Heart right ventricle (tissue), 16 donors: ENCODE measurements around the gene PATE1. TPM values are rescaled to one million over a fixed set of nuclear protein-coding genes. Genes with fewer than 3 reads are reported as not detected.
"Not testable (repeated sequence)": the region's sequence is repeated elsewhere in the genome, so short reads cannot be mapped to it uniquely, and the experiment has no call there.

Source experiments
- ATAC-seq, 8 donors: fragments of 200-7000 bp; cut with Tn5 transposase; one replicate each; pipeline ENCODE4 v1.9.1; 2020; ENCODE audit warnings: mild to moderate bottlenecking in 8 of 8, moderate library complexity in 8 of 8, moderate number of reproducible peaks in 1 of 8
- DNase-seq, 2 donors: peaks; one replicate each; pipeline ENCODE4 v3.0.0-alpha.2; 2020
- H3K27ac ChIP-seq, 10 donors: fragments of 200-600 bp; sonication (generic) in 2 of 10; one replicate each; pipeline versions ENCODE4 v1.5.0 to v1.8.0; 2020 to 2022; ENCODE audit warnings: mild to moderate bottlenecking in 3 of 10
- H3K27me3 ChIP-seq, 7 donors: fragments of 200-600 bp; one replicate each; pipeline ENCODE4 v1.8.0; 2021 to 2022; ENCODE audit warnings: mild to moderate bottlenecking in 2 of 7
- H3K36me3 ChIP-seq, 9 donors: fragments of 200-600 bp; sonication (generic) in 1 of 9; one replicate each; pipeline versions ENCODE4 v1.5.0 to v1.8.0; 2020 to 2022; ENCODE audit warnings: mild to moderate bottlenecking in 2 of 9
- H3K4me1 ChIP-seq, 9 donors: fragments of 200-600 bp; sonication (generic) in 1 of 9; one replicate each; pipeline versions ENCODE4 v1.5.0 to v1.8.0; 2020 to 2022; ENCODE audit warnings: mild to moderate bottlenecking in 4 of 9
- H3K4me3 ChIP-seq, 10 donors: fragments of 200-600 bp; sonication (generic) in 2 of 10; one replicate each; pipeline versions ENCODE4 v1.5.0 to v1.8.0; 2020 to 2022; ENCODE audit warnings: mild to moderate bottlenecking in 7 of 10, moderate library complexity in 2 of 10
- H3K9me3 ChIP-seq, 11 donors: fragments of 200-600 bp in 10 of 11; sonication (generic) in 2 of 11; one replicate each; pipeline versions ENCODE4 v1.5.0 to v1.8.0; 2013 to 2022; ENCODE audit warnings: mild to moderate bottlenecking in 2 of 11, control low read depth in 1 of 11, moderate library complexity in 1 of 11
- CTCF ChIP-seq, 9 donors: fragments of 200-600 bp; sonication (generic) in 2 of 9; IDR thresholded peaks; one replicate each; pipeline versions ENCODE4 v1.5.0 to v1.8.0; 2021 to 2022; ENCODE audit warnings: antibody characterized with exemption in 9 of 9, mild to moderate bottlenecking in 5 of 9, moderate library complexity in 1 of 9
- WGBS, 2 donors: extraction: QIAGEN DNeasy Blood & Tissue Kit; methylation state at CpG; one replicate each; pipeline ENCODE4 v1.1.7; 2013; ENCODE audit warnings: inconsistent platforms in 1 of 2; 5-methylcytosine and 5-hydroxymethylcytosine counted together
- intact Hi-C, 10 donors: fragments of 100-400 bp; cut with DNase I; formaldehyde crosslinking; loops; one replicate each; pipeline versions ENCODE4 v1.11.1 to v1.14.2; 2022
- long read RNA-seq, 3 donors: library from polyadenylated mRNA; unstranded; transcript quantifications; one replicate each; pipeline ENCODE4 v2.0.0, GENCODE V29; 2020 to 2021
- polyA plus RNA-seq, 2 donors: library from polyadenylated mRNA; stranded (reverse); fragments of 200-250 nt; gene quantifications; one replicate each; pipeline ENCODE4 v1.2.3, GENCODE V29; 2013
- total RNA-seq, 10 donors: library from RNA; stranded (reverse); fragmentation: NEBNext Ultra II Directional in 3 of 10; extraction: Animal tissue kit (Norgen Biotek cat#: 25700) in 3 of 10; gene quantifications; one replicate each; pipeline versions ENCODE4 v1.2.1 to v1.2.4, GENCODE V29; 2021 to 2023
- donor health status: Arrhythmogenic right ventricular cardiomyopathy.
- donor health status: ischemic (EF 13 %, LVEDD 7.1; RV severe dilation, severe dysfunction).
- donor health status: healthy with polysubstance abuse.
- donor health status: DM: no; HTN: yes; CAD: no.
- donor health status: DM: no; HTN: no; CAD: no.
- donor health status: ischemic (EF 25% LVEDD 6.9; RV normal size, moderate dysfunction).
- donor health status: ischemic (EF 25% LVEDD 5.7; RV mildly dilated, moderate dysfunction).
- donor health status: healthy.
- donor health status: DM: yes; HTN: yes; CAD: no.
- donor health status: Ischemic cardiomyopathy.
- donor health status: ischemic (EF 35%, LVEDD 5.7; RV mildly dilated, moderate dysfunction).
- donor health status: nonischemic (EF 11% LVEDD 7.7; RV severe dilation, severe dysfunction).
- donor health status: DM: yes; HTN: yes; CAD: no.
- donor health status: PGD.
- donor health status: ischemic (EF 29% LVEDD 5.4; RV normal size, mild dysfunction).
- donor health status: nonischemic (EF 23%, LVEDD 6.1; RV moderate dilation, normal function).

PATE1 gene
- total RNA-seq (not detected), polyA plus RNA-seq (not detected)
- long read RNA-seq, donor 1 = 0 reads
- long read RNA-seq, donor 2 = 0 reads
- long read RNA-seq, donor 3 = 0 reads

- no peaks in the 10 kb centered on the region for H3K36me3 ChIP-seq
- ATAC-seq = no peak
Measured at GRCh38 chr11:125745979-125746378, at the start of gene PATE1. Gene PATE1 (plus strand): TSS chr11:125746279. CDS start chr11:125746305, 26 bp downstream.

GRCh38 chr11:125701018-125701610 lies 45.0 kb upstream of the PATE1 start:
- intact Hi-C loops = no loop called here
- Histone ChIP-seq H3K27me3 (peaks cover 0 to 11% (median 0%) of the 10 kb centered on the region in 7 donors), H3K4me3 (no peak overlapping the region), H3K36me3 (no peaks in the 10 kb centered on the region), H3K27ac (no peak overlapping the region), H3K4me1 (no peaks in the 10 kb centered on the region), H3K9me3 (no peaks in the 10 kb centered on the region)
- no peak for DNase-seq
- TF ChIP-seq CTCF (IDR thresholded peaks at IDR 0.05) = no peak
- whole genome bisulfite sequencing, 2 donors = 55% methylated on average over 6 of the region's 6 CpGs
- no peak for ATAC-seq

More at GRCh38 chr11:125745979-125746378, at the start of gene PATE1:
- TF ChIP-seq CTCF (IDR thresholded peaks at IDR 0.05) = no peak
- Histone ChIP-seq H3K9me3 (no peaks in the 10 kb centered on the region), H3K4me3 (no peak within 1 kb of the TSS), H3K27me3 (peaks cover 0 to 4% (median 0%) of the 10 kb centered on the region in 7 donors), H3K4me1 (no peaks in the 10 kb centered on the region), H3K27ac (no peak within 1 kb of the TSS)
- WGBS, 2 donors = 80 to 81% methylated on average over 3 of the region's 3 CpGs
- intact Hi-C loops = no loop called here
- DNase-seq = no peak

GRCh38 chr11:125701858-125702621 lies 44.0 kb upstream of the PATE1 start:
- intact Hi-C loops = no loop called here
- no peak overlapping the region for H3K27ac ChIP-seq
- H3K27me3 ChIP-seq = peaks cover 0 to 11% (median 0%) of the 10 kb centered on the region in 7 donors
- no peaks in the 10 kb centered on the region for H3K4me1 ChIP-seq
- no peak for TF ChIP-seq CTCF (IDR thresholded peaks at IDR 0.05)
- DNase-seq (no peak), ATAC-seq (no peak)
- 32 to 36% methylated on average over 6 of the region's 6 CpGs for WGBS, 2 donors
- no peaks in the 10 kb centered on the region for H3K36me3 ChIP-seq
- H3K9me3 ChIP-seq = peaks cover 0 to 7% (median 0%) of the 10 kb centered on the region in 11 donors
- no peak overlapping the region for H3K4me3 ChIP-seq

GRCh38 chr11:125704686-125705085 lies 41.4 kb upstream of the PATE1 start:
- not testable (repeated sequence) for H3K36me3 ChIP-seq, H3K27me3 ChIP-seq, DNase-seq, H3K4me3 ChIP-seq, H3K4me1 ChIP-seq, ATAC-seq, H3K27ac ChIP-seq
- peaks cover 0 to 14% (median 0%) of the 10 kb centered on the region in 11 donors for H3K9me3 ChIP-seq
- 92% methylated on average over 17 to 24 of the region's 24 CpGs for WGBS, 2 donors
- intact Hi-C loops = loop anchor here in 1 of 10 donors (5.0 kb wide), 1 partner anchor 388 kb away; no protein-coding TSS in a partner anchor
